Endometrial microvascular endothelial cells (primary cell): ENCODE data around the gene BACE2. TPM values are rescaled to one million over a fixed set of nuclear protein-coding genes. Genes with fewer than 3 reads are reported as not detected.

ENCODE experiments used
- in situ Hi-C: cut with HindIII; loops from 2 replicates; pipeline ENCODE4 v1.10.0; 2017; ENCODE audit warnings: low sequenced_read_pairs, low pct_unique_long_range_greater_than_20kb; ENCODE audit errors: inconsistent ontology term
- total RNA-seq: library from RNA; depleted of rRNA; stranded (reverse); fragments of >200 nt; gene quantifications from one replicate; pipeline ENCODE4 v1.2.3, GENCODE V29; 2015; ENCODE audit errors: inconsistent ontology term

Gene BACE2
- total RNA-seq, 1 donor from 2014 or later = 120 TPM

GRCh38 chr21:41147096-41147978 is 20.6 kb upstream of the BACE2 start:
- in situ Hi-C loops = no loop called here

GRCh38 chr21:41147979-41148355 is 20.0 kb upstream of the BACE2 start:
- in situ Hi-C loops = no loop called here

GRCh38 chr21:41148798-41149197 is 19.2 kb upstream of the BACE2 start:
- in situ Hi-C loops = no loop called here

DNA sequence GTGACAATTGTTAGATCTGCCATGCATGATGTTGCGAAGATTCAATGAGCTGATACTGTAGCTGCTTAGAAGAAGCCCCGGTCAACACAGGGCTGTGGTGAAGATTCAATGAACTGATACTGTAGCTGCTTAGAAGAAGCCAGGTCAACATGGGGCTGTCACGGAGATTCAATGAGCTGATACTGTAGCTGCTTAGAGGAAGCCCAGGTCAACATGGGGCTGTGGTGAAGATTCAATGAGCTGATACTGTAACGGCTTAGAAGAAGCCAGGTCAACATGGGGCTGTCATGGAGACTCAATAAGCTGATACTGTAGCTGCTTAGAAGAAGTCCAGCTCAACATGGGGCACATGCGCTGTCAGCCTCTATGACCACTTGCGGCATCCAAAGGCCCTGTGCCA is 18.8 kb upstream of the BACE2 start:
- in situ Hi-C loops = no loop called here

GRCh38 chr21:41152147-41152546 is 15.8 kb upstream of the BACE2 start:
- in situ Hi-C loops = no loop called here

GRCh38 chr21:41153443-41153842 is 14.5 kb upstream of the BACE2 start:
- in situ Hi-C loops = no loop called here

DNA sequence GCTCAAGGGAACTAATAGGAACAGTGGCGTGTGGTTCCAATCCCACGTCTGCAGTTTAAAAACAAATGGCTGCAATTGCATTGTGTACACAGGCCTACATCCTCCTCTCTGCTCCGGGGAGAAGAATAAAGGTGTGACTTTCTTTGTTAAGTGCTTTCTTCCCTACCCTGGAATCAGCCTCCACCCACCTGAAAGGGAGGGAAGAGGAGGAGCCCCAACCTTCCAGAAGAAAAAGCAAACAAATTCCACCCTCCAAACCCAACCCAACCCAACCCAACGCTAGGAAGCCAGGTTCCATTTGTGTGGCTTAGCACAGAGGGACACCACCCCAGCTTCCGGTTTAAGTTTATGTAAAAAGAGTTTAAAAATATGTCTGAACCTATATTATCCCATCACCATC is 11.8 kb upstream of the BACE2 start:
- in situ Hi-C loops = no loop called here

GRCh38 chr21:41158026-41158425 is 9.9 kb upstream of the BACE2 start:
- in situ Hi-C loops = no loop called here

DNA sequence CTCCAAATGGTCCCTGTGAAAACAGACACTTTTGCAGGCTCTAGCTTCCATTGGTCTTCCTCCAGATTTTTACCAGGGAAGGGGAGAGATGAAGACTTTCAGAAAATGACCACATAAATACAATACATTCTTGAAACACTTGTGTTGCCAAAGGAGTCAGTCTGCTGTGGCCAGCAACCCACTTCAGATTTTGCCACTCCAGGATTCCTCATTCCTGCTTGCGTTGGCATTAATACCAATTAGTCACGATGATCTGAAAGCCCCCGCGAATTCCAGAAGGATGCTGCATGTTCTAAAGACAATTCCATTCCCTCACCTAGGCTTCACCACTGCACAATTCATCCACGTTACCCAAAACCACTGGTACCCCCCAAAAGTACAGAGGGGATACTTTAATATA is 7.9 kb upstream of the BACE2 start:
- in situ Hi-C loops = no loop called here

GRCh38 chr21:41161428-41161827 is 6.5 kb upstream of the BACE2 start:
- in situ Hi-C loops = no loop called here

DNA sequence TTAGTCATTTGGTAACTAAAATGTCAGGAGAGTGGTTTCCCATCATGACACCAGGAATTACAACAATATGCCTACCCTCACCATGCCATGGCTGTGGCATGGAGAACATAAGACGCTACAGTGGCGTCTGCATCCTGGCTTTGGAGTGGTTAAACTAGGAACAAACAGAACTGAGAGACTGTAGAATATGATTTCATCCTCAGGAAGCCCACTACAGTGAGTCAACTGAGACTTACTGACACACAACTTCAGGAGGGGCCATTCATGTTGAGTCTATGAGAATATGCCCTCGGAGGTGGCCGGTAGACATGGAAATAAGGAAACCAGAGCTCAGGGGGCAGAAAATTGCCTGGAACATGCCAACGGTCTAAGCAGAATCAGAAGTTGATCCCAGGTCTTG is 5.9 kb upstream of the BACE2 start:
- in situ Hi-C loops = no loop called here

DNA sequence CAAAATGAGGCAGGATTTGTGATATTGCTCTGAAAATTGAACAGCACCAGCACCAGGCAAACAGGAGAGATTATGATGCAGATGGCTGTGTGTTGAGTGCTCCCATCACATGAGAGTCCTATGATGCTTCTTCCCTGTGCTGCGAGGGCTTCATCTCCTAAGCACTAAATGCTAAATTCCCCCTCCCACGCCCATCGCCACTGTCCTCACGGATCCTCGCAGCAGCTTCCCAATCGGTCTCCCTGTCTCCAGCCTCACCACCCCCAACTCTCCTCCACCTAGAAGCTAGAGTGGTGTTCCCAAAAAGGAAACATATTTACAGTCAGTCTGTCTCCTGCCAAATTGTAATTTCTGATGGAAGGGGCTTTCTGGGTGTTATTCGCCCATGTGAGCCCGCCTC is 4.9 kb upstream of the BACE2 start:
- in situ Hi-C loops = no loop called here

GRCh38 chr21:41164052-41164451 is 3.9 kb upstream of the BACE2 start:
- in situ Hi-C loops = no loop called here

DNA sequence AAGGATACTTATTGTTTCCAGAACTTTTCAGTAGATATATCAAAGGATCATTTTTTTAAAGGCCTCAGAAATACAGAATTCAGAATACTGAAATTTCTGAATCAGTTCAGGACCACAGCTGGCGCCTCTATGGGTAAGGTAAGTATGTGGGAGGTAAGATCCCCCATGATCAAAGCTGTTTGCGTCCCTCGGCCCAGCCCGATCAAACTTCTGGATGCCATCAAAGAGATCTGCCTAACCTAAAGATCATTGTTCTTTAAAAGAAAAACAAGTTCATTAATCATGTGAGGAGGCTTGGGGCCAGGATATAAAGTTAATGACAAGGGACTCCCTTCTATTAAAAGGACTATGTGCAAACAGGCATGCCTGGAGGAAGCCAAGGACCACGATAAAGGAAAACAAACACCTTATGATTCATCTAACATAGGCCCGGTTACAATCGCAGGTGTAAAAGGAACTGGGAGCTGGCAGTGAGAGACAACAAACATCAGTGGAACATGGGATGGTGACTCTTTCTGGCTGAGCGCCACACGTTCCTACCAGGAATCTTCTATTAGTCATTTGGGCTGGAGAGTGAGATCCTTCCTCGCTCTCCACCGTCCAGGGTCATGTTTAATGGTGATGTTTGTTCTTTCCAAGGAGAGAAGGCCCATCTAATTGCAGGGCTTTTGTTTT is 2.8 kb upstream of the BACE2 start:
- in situ Hi-C loops = no loop called here

- in situ Hi-C loops = no loop called here
Measured at GRCh38 chr21:41166884-41167283, 1.1 kb upstream of the BACE2 start.

DNA sequence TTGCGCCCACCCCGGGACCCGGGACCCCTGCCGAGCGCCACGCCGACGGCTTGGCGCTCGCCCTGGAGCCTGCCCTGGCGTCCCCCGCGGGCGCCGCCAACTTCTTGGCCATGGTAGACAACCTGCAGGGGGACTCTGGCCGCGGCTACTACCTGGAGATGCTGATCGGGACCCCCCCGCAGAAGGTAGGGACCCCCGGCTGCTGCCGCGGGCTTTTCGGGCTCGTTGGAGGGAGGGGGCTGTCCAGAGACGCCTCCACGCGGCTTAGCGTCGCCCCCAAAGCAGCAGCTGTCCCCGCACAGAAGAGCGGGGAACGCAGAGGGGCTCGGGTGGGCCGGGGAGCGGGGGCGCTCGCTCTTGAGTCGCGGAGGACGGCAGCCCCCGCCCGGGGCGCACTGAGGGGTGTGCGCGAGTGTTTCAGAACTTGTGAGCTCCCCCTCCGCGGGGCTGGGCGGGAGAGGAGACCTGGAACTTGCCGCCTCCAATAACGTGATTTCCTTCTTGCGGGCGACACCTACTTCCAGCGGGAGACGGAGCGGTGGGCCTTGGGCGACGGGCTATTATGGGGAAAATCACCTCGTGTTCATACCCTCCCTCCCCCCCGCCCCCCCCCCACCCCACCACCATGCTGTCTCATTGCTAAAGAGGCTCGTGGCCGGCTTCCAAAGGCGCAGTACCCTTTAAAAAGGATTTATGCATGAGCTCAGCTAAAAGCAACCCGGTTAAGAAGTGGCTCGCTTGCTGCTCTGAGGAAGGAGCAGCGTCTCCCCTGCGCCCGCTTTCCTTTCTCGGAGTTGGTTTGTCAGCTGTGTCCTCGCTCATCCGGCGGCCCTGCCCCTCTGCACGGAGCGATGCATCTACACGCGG is 664 bp downstream of the BACE2 start:
- in situ Hi-C loops = no loop called here

DNA sequence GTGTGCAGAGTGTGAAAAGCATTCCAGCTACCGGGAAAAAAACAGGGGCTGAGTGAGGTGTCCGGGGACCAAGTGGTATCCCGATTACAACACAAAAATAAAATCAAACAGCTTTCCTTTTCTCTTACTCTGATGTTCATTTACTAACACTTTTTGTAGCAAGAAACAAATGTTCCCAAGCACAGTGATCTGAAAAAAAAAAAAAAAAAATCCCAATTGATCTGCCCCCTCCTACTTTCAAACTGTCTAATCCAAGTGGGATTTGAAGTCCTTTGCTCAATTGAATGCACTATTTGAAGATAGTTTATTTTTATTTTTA is 1.3 kb downstream of the BACE2 start:
- in situ Hi-C loops = no loop called here

DNA sequence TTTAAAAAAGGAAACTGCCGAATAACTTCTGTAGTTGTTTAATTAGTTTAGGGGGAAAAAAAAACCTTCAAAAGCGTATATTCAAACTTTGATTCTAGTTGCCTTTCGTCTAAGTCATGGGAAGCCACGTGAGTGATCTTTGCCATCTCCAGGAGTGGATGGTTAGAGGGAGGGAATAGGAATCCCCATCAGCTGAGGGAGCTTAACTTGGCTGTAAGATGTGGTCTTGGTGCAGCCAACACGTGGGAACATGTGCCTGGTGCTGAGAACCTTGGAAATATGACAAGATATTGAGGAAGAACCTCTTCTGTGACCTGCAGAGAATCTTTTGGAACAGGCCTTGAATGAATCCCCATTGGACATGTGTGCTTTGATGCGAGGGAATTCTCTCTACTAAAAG is 1.7 kb downstream of the BACE2 start:
- in situ Hi-C loops = no loop called here

GRCh38 chr21:41170442-41170841 is 2.5 kb downstream of the BACE2 start:
- in situ Hi-C loops = no loop called here
